SK-N-SH (cell line): Measurements from ENCODE around the gene MAK. TPM values are rescaled to one million over a fixed set of nuclear protein-coding genes. Genes with fewer than 3 reads are reported as not detected.

Experiments
- CTCF ChIA-PET: fragments of 300-600, 350-600 bp; formaldehyde crosslinking; extraction: SDS; loops from one replicate; lab custom pipeline; 2021; lab: Yijun Ruan, JAX
- POLR2A ChIA-PET: fragments of 350-600 bp; sonication (Branson Sonifier 250); formaldehyde crosslinking; extraction: SDS; loops from one replicate; lab custom pipeline; 2020; ENCODE audit warnings: antibody characterized with exemption, inconsistent platforms; lab: Yijun Ruan, JAX
- DNase-seq: peaks from one replicate; pipeline ENCODE4 v3.0.0; 2012
- H2AFZ ChIP-seq: fragments of 200-600 bp; sonication (generic); 2 replicates; pipeline ENCODE4 v1.8.1; 2016; ENCODE audit warnings: antibody characterized with exemption, mild to moderate bottlenecking, low read depth
- H3F3A ChIP-seq: fragments of 200-600 bp; sonication (generic); replicated peaks from 2 replicates; pipeline ENCODE3; 2016; ENCODE audit warnings: antibody characterized with exemption, mild to moderate bottlenecking; ENCODE audit not compliant: insufficient read depth
- H3K27ac ChIP-seq, 2 experiments: fragments of 200-500 bp in 1 of 2; fragments of 200-600 bp in 1 of 2; sonication (Bioruptor generic) in 1 of 2; sonication (generic), shearing (Covaris generic) in 1 of 2; 2 replicates each; pipeline versions ENCODE4 v1.5.1 to v1.6.1; 2014 to 2016; ENCODE audit warnings: low read depth in 2 of 2, inconsistent platforms in 1 of 2, low read length in 1 of 2, mild to moderate bottlenecking in 1 of 2, mixed read lengths in 1 of 2
- H3K27me3 ChIP-seq: fragments of 200-600 bp; sonication (generic), shearing (Covaris generic); 2 replicates; pipeline ENCODE4 v1.6.1; 2016; ENCODE audit warnings: mixed run types; ENCODE audit not compliant: insufficient read depth
- H3K36me3 ChIP-seq, 2 experiments: fragments of 200-500 bp in 1 of 2; fragments of 200-600 bp in 1 of 2; sonication (Bioruptor generic) in 1 of 2; sonication (generic) in 1 of 2; replicated peaks in 1 of 2; 2 replicates each; pipeline versions ENCODE3 to v1.5.1; 2014 to 2016; ENCODE audit warnings: low read length in 1 of 2, mild to moderate bottlenecking in 1 of 2; ENCODE audit not compliant: insufficient read depth in 2 of 2, control insufficient read depth in 1 of 2
- H3K4me1 ChIP-seq, 2 experiments: fragments of 200-500 bp in 1 of 2; fragments of 200-600 bp in 1 of 2; sonication (Bioruptor generic) in 1 of 2; sonication (generic), shearing (Covaris generic) in 1 of 2; 2 replicates each; pipeline versions ENCODE4 v1.5.1 to v1.6.1; 2014 to 2016; ENCODE audit warnings: low read depth in 1 of 2, low read length in 1 of 2, mixed run types in 1 of 2; ENCODE audit not compliant: insufficient read depth in 2 of 2, control insufficient read depth in 1 of 2
- H3K4me2 ChIP-seq: fragments of 200-600 bp; sonication (generic), shearing (Covaris generic); 2 replicates; pipeline ENCODE4 v1.6.1; 2017; ENCODE audit warnings: mixed run types
- H3K4me3 ChIP-seq, 2 experiments: fragments of 200-500 bp in 1 of 2; fragments of 200-600 bp in 1 of 2; sonication (Bioruptor generic) in 1 of 2; sonication (generic), shearing (Covaris generic) in 1 of 2; 2 replicates each; pipeline versions ENCODE4 v1.5.1 to v1.8.1; 2014 to 2016; ENCODE audit warnings: low read depth in 2 of 2, inconsistent platforms in 1 of 2, low read length in 1 of 2, mild to moderate bottlenecking in 1 of 2, mixed read lengths in 1 of 2, moderate library complexity in 1 of 2
- H3K79me2 ChIP-seq: fragments of 200-600 bp; sonication (generic); 2 replicates; pipeline ENCODE4 v1.8.1; 2017; ENCODE audit warnings: mild to moderate bottlenecking; ENCODE audit not compliant: insufficient read depth
- H3K9ac ChIP-seq: fragments of 200-600 bp; sonication (generic); 2 replicates; pipeline ENCODE4 v1.6.1; 2017; ENCODE audit warnings: mixed run types
- H3K9me2 ChIP-seq: fragments of 200-600 bp; sonication (generic); 2 replicates; pipeline ENCODE4 v1.6.1; 2017; ENCODE audit warnings: mixed run types
- H3K9me3 ChIP-seq: fragments of 200-600 bp; sonication (generic); 2 replicates; pipeline ENCODE4 v1.6.1; 2017; ENCODE audit warnings: mixed run types, mild to moderate bottlenecking, moderate library complexity
- H4K20me1 ChIP-seq: fragments of 200-600 bp; sonication (generic); 2 replicates; pipeline ENCODE4 v1.6.1; 2017; ENCODE audit warnings: mild to moderate bottlenecking, mixed run types; ENCODE audit not compliant: insufficient read depth
- ELF1 ChIP-seq: IDR thresholded peaks from 2 replicates; pipeline ENCODE4 v1.4.0; 2012
- GABPA ChIP-seq: IDR thresholded peaks from 2 replicates; pipeline ENCODE4 v1.4.0; 2012; ENCODE audit warnings: low read depth, mild to moderate bottlenecking
- JUND ChIP-seq: IDR thresholded peaks from 2 replicates; pipeline ENCODE4 v1.4.0; 2012
- MEF2A ChIP-seq: IDR thresholded peaks from 2 replicates; pipeline ENCODE4 v1.4.0; 2012; ENCODE audit warnings: low read depth, borderline replicate concordance
- POLR2AphosphoS5 ChIP-seq: IDR thresholded peaks from 2 replicates; pipeline ENCODE4 v1.6.1; 2012; ENCODE audit warnings: low read depth, low read length
- REST ChIP-seq: IDR thresholded peaks from 2 replicates; pipeline ENCODE4 v1.6.1; 2012; ENCODE audit warnings: mild to moderate bottlenecking, low read depth, low read length, moderate library complexity
- SIN3A ChIP-seq: IDR thresholded peaks from 2 replicates; pipeline ENCODE4 v1.6.1; 2012; ENCODE audit warnings: low read depth, mild to moderate bottlenecking, low read length, moderate library complexity, borderline replicate concordance
- TCF12 ChIP-seq: IDR thresholded peaks from 2 replicates; pipeline ENCODE4 v1.4.0; 2012
- ZBTB33 ChIP-seq: IDR thresholded peaks from 2 replicates; pipeline ENCODE4 v1.4.0; 2012; ENCODE audit warnings: low read depth, borderline replicate concordance
- WGBS: methylation state at CpG from one replicate; pipeline ENCODE4 v1.1.6; 2017; ENCODE audit warnings: low lambda C conversion rate; 5-methylcytosine and 5-hydroxymethylcytosine counted together
- polyA plus RNA-seq, 3 experiments: library from polyadenylated mRNA; depleted of rRNA; stranded (reverse); fragments of >200 nt; gene quantifications; 2 replicates each; pipeline ENCODE4 v1.2.3, GENCODE V29; 2012
- TF ChIP-seq, protein P1 (sequence below): IDR thresholded peaks from 2 replicates; pipeline ENCODE4 v1.4.0; 2012; ENCODE audit warnings: low read depth, borderline replicate concordance
- TF ChIP-seq, protein P2 (sequence below): fragments of 150-350 bp; IDR thresholded peaks from 2 replicates; pipeline ENCODE4 v1.6.1; 2016; ENCODE audit warnings: mild to moderate bottlenecking, low read depth, low read length
- TF ChIP-seq, protein P3 (sequence below): fragments of 150-350 bp; IDR thresholded peaks from 2 replicates; pipeline ENCODE4 v1.6.1; 2017; ENCODE audit warnings: antibody characterized with exemption, low read length, low read depth, borderline replicate concordance

MAK gene
- polyA plus RNA-seq, 1 of the 3 experiments (the other 2 are of a cell fraction) = 0.02 TPM

DNA sequence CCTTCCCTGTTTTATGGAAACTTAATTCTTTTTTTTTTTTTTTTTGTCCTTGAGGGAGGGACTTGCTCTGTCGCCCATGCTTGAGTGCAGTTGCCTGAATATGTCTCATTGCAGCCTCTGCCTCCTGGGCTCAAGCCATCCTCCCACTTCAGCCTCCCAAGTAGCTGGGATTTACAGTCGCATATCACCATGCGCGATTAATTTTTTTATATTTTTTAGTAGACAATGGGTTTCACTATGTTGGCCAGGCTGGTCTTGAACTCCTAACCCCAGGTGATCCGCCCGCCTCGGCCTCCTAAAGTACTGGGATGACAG, 114.8 kb downstream of the MAK start:
- Histone ChIP-seq H3K27ac (peak overlapping the region; percentile 88 to 90), H3K4me3 (peak overlapping the region; percentile 65 to 93), H3K9me3 (no peaks in the 10 kb centered on the region), H2AFZ (peak overlapping the region; percentile 95), H3K27me3 (no peaks in the 10 kb centered on the region), H4K20me1 (no peaks in the 10 kb centered on the region), H3K36me3 (peaks cover 8 to 10% of the 10 kb centered on the region in 2 experiments), H3K9me2 (no peaks in the 10 kb centered on the region), H3F3A (peaks cover 7% of the 10 kb centered on the region), H3K79me2 (peaks cover 45% of the 10 kb centered on the region), H3K4me2 (peak overlapping the region; percentile 85), H3K4me1 (peaks cover 9 to 16% of the 10 kb centered on the region in 2 experiments; a peak in 2 of 4 replicates), H3K9ac (peak overlapping the region; percentile 87)
- WGBS = 31% methylated on average over 7 of the region's 7 CpGs
- no peak for TF ChIP-seq POLR2AphosphoS5
- TF ChIP-seq, protein P1, sequence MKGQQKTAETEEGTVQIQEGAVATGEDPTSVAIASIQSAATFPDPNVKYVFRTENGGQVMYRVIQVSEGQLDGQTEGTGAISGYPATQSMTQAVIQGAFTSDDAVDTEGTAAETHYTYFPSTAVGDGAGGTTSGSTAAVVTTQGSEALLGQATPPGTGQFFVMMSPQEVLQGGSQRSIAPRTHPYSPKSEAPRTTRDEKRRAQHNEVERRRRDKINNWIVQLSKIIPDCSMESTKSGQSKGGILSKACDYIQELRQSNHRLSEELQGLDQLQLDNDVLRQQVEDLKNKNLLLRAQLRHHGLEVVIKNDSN = no peak
- no peak for TF ChIP-seq REST
- TF ChIP-seq, protein P2, sequence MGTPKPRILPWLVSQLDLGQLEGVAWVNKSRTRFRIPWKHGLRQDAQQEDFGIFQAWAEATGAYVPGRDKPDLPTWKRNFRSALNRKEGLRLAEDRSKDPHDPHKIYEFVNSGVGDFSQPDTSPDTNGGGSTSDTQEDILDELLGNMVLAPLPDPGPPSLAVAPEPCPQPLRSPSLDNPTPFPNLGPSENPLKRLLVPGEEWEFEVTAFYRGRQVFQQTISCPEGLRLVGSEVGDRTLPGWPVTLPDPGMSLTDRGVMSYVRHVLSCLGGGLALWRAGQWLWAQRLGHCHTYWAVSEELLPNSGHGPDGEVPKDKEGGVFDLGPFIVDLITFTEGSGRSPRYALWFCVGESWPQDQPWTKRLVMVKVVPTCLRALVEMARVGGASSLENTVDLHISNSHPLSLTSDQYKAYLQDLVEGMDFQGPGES = no peak
- TF ChIP-seq, protein P3, sequence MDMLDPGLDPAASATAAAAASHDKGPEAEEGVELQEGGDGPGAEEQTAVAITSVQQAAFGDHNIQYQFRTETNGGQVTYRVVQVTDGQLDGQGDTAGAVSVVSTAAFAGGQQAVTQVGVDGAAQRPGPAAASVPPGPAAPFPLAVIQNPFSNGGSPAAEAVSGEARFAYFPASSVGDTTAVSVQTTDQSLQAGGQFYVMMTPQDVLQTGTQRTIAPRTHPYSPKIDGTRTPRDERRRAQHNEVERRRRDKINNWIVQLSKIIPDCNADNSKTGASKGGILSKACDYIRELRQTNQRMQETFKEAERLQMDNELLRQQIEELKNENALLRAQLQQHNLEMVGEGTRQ = no peak
- POLR2A ChIA-PET = interaction anchor here (1.2 kb wide), 1 partner anchor 29 kb away, joined by 4 read pairs; the partner anchor contains the start of genes C6orf52 and PAK1IP1
- DNase-seq = no peak
- CTCF ChIA-PET = interaction anchor here (1.1 to 1.3 kb wide), 2 partner anchors 213 to 345 kb away, joined by 3 read pairs; no protein-coding TSS in a partner anchor

DNA sequence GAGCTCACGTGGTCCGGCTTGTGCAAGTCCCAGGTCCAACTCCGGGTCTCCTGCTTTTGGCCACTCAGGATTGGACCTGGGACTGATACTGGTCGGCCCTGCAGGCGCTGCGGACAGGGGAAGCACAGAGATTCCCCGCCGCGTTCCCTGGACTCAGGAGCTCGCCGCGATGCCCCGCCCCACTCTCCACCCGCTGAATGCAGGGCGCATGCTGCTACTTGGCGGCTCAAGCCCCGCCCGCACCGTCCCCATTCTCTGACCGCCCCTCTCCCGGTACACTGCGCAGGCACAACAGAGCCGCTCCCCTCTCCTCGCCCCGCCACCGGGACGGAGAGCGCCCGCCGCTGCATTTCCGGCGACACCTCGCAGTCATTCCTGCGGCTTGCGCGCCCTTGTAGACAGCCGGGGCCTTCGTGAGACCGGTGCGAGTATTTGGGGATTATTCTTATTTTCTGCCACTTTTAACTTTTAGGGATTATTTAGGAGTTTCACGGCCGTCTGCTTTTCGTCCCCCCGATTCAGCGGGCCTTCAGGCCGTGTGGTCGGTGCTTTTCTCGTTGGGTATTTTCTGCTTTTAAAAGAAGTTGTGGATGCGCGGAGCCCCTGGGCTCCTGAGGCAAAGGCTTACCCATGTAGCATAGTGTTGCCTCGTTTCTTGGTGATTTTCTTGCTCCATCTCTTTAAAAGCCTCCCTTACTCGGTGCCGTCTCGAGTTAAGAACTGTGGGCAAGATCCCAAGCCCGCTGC, 115.3 kb downstream of the MAK start, which contains the start of gene TMEM14C:
TMEM14C (plus strand) TSS at position 251 of the 747 bp plus-strand sequence. CDS start 1,544 bp downstream, outside the sequence.
- peak within 1 kb of the TSS; percentile 87 for H3K9ac ChIP-seq
- CTCF ChIA-PET = interaction anchor here (0.8 to 1.3 kb wide), 5 partner anchors 24 to 346 kb away, joined by 3 to 4 read pairs (median 3); partner anchors contain the start of gene TMEM14B
- peaks cover 3 to 9% of the 10 kb centered on the region in 2 experiments for H3K36me3 ChIP-seq
- peak within 1 kb of the TSS; percentile 88 to 90 for H3K27ac ChIP-seq
- H2AFZ ChIP-seq = peak within 1 kb of the TSS; percentile 95
- H3K27me3 ChIP-seq = no peaks in the 10 kb centered on the region
- H3K4me2 ChIP-seq = peak within 1 kb of the TSS; percentile 85
- H3K9me3 ChIP-seq = no peaks in the 10 kb centered on the region
- H3K4me3 ChIP-seq = peak within 1 kb of the TSS; percentile 65 to 93
- peaks cover 43% of the 10 kb centered on the region for H3K79me2 ChIP-seq
- no peaks in the 10 kb centered on the region for H4K20me1 ChIP-seq
- H3K9me2 ChIP-seq = no peaks in the 10 kb centered on the region
- under 1% methylated on average over 30 of the region's 55 CpGs for WGBS
- DNase-seq = peak; percentile 97
- H3F3A ChIP-seq = peaks cover 7% of the 10 kb centered on the region
- POLR2A ChIA-PET = interaction anchor here (1.0 to 4.7 kb wide), 5 partner anchors 15 to 164 kb away, joined by 3 to 66 read pairs (median 4); partner anchors contain the start of genes C6orf52, PAK1IP1, SYCP2L and TMEM14B
- peaks cover 9 to 16% of the 10 kb centered on the region in 2 experiments; a peak in 2 of 4 replicates for H3K4me1 ChIP-seq
- TF ChIP-seq, protein P2 = no peak
- TF ChIP-seq TCF12 (peak; percentile 3; the same call in 1 of the 2 replicates), JUND (no peak), MEF2A (no peak), ELF1 (0 out of 2 replicates have a peak, but pooled peaks have one; percentile 12), SIN3A (peak; percentile 69; the same call in 1 of the 2 replicates), GABPA (peak; percentile 51; the same call in 1 of the 2 replicates), ZBTB33 (no peak)
- TF ChIP-seq, protein P3 = 0 out of 2 replicates have a peak, but pooled peaks have one; percentile 52
